HG03066 (cell line): ENCODE data around the gene C17orf75.

Source experiments
- ATAC-seq: cut with Tn5 transposase; IDR thresholded peaks from one replicate; pipeline ENCODE4 v1.9.1; 2021; ENCODE audit warnings: low read depth; ENCODE audit not compliant: unreplicated experiment

Gene C17orf75

DNA sequence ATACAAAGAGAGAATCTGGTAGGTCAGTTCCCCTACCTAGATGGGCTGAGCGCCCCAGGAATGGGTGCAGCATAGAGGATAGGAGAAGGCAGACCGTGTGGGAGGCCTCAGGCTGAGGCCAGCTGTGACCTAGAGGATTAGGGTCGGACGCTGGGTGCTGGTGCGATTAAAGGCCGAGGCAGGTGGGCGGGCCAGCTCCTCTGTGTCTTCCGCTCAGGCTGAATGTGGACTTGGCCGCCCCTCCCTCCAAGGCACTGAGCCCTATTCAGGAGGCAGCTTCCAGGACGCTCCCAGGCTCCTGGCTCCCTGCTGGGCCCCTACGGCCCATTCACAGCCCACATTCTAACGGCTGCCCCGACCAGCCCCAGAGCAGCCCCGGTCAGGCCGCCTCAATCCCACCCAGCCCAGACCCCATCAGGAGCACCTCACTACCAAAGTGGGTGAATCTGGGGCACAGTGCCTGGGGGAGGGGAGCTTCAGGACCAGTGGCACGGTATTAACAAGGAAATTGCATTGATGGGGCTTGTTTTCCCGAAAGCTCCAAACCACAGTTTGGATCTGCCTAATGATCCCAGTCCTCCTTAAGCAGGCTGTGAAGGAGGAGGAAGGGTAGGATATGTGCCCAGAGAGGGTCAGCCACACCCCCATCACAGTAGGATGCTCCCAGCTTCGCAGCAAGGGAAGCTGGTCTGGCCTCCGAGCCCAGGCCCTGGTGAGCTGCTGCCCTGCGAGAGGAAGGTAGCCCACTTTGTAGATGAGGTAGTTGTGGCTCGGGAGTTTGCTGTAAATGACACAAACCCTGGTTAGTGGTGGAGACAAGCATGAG lies 61.9 kb downstream of the C17orf75 start:
- ATAC-seq = no peak

- ATAC-seq = no peak
Measured at GRCh38 chr17:32278815-32279214, 63.2 kb downstream of the C17orf75 start.
